Effector CD4-positive, alpha-beta T cell (primary cell): ENCODE results near the gene CATSPERD.
"Not testable (repeated sequence)": the region's sequence is repeated elsewhere in the genome, so short reads cannot be mapped to it uniquely, and the experiment has no call there.

ENCODE experiments used
- DNase-seq: peaks from one replicate; pipeline ENCODE4 v3.0.0-alpha.2; 2020

CATSPERD gene

GRCh38 chr19:5698635-5699422 lies 21.6 kb upstream of the CATSPERD start:
- no peak for DNase-seq

- no peak for DNase-seq
Measured at GRCh38 chr19:5700455-5701092, 19.9 kb upstream of the CATSPERD start.

- not testable (repeated sequence) for DNase-seq
Measured at GRCh38 chr19:5702053-5702410, 18.4 kb upstream of the CATSPERD start.

GRCh38 chr19:5703819-5704818 lies 16.3 kb upstream of the CATSPERD start:
- no peak for DNase-seq

GRCh38 chr19:5705552-5705951 lies 14.9 kb upstream of the CATSPERD start:
- DNase-seq, result no peak

GRCh38 chr19:5706876-5707573 lies 13.4 kb upstream of the CATSPERD start:
- no peak for DNase-seq

GRCh38 chr19:5707576-5708575 lies 12.6 kb upstream of the CATSPERD start:
- no peak for DNase-seq

GRCh38 chr19:5711025-5711424 lies 9.4 kb upstream of the CATSPERD start:
- DNase-seq, result no peak

GRCh38 chr19:5711713-5712161 lies 8.7 kb upstream of the CATSPERD start:
- DNase-seq, result no peak

GRCh38 chr19:5713228-5713627 lies 7.2 kb upstream of the CATSPERD start:
- DNase-seq, result no peak

GRCh38 chr19:5714816-5715215 lies 5.6 kb upstream of the CATSPERD start:
- no peak for DNase-seq

GRCh38 chr19:5717215-5717935 lies 3.1 kb upstream of the CATSPERD start:
- no peak for DNase-seq

GRCh38 chr19:5718037-5718578 lies 2.3 kb upstream of the CATSPERD start:
- DNase-seq, result no peak

- no peak for DNase-seq
Measured at GRCh38 chr19:5718579-5719273, 1.7 kb upstream of the CATSPERD start.

- DNase-seq, result peak; percentile 37
Measured at GRCh38 chr19:5719274-5719960, 1.0 kb upstream of the CATSPERD start.

- DNase-seq, result no peak
Measured at GRCh38 chr19:5727453-5728050, 7.1 kb downstream of the CATSPERD start.

- DNase-seq, result not testable (repeated sequence)
Measured at GRCh38 chr19:5733172-5733571, 12.7 kb downstream of the CATSPERD start.

GRCh38 chr19:5738423-5738822 lies 18.0 kb downstream of the CATSPERD start:
- DNase-seq, result no peak
